HEK293T (cell line): ENCODE data around the gene DSCAM.

Experiments used
- CTCF ChIA-PET: fragments of 350-600 bp; formaldehyde crosslinking; extraction: SDS; loops from one replicate; lab custom pipeline; 2021; ENCODE audit warnings: antibody characterized with exemption, inconsistent platforms; lab: Yijun Ruan, JAX
- POLR2A ChIA-PET: fragments of 350-600 bp; formaldehyde crosslinking; extraction: SDS; loops from one replicate; lab custom pipeline; 2020; ENCODE audit warnings: antibody characterized with exemption, inconsistent platforms; lab: Yijun Ruan, JAX
- DNase-seq: peaks from one replicate; pipeline ENCODE4 v3.0.0; 2012; ENCODE audit warnings: mixed read lengths; ENCODE audit errors: extremely low spot score
- ARNT ChIP-seq: fragments of 450-650 bp; IDR thresholded peaks from 2 replicates; pipeline ENCODE4 v1.6.1; 2017; ENCODE audit warnings: mild to moderate bottlenecking
- BHLHE40 ChIP-seq: fragments of 450-650 bp; IDR thresholded peaks from 2 replicates; pipeline ENCODE4 v1.6.1; 2016; ENCODE audit warnings: mild to moderate bottlenecking, moderate library complexity, borderline replicate concordance
- CTBP1 ChIP-seq: fragments of 450-650 bp; IDR thresholded peaks from 2 replicates; pipeline ENCODE4 v1.6.1; 2016; ENCODE audit warnings: borderline replicate concordance
- ELF4 ChIP-seq: fragments of 450-650 bp; IDR thresholded peaks from 2 replicates; pipeline ENCODE4 v1.6.1; 2017; ENCODE audit warnings: antibody characterized with exemption
- FOXA1 ChIP-seq: fragments of 450-650 bp; IDR thresholded peaks from 2 replicates; pipeline ENCODE4 v1.6.1; 2016; ENCODE audit warnings: mild to moderate bottlenecking
- FOXK2 ChIP-seq: fragments of 450-650 bp; IDR thresholded peaks from 2 replicates; pipeline ENCODE4 v1.6.1; 2016; ENCODE audit warnings: mild to moderate bottlenecking
- FOXM1 ChIP-seq: fragments of 450-650 bp; IDR thresholded peaks from 2 replicates; pipeline ENCODE4 v1.6.1; 2017; ENCODE audit warnings: mild to moderate bottlenecking, borderline replicate concordance
- HDGF ChIP-seq: fragments of 450-650 bp; IDR thresholded peaks from 2 replicates; pipeline ENCODE4 v1.6.1; 2017; ENCODE audit warnings: antibody characterized with exemption, borderline replicate concordance
- L3MBTL2 ChIP-seq: fragments of 450-650 bp; conservative IDR thresholded peaks from 2 replicates; pipeline ENCODE4 v1.6.1; 2016; ENCODE audit warnings: mild to moderate bottlenecking
- LEF1 ChIP-seq: fragments of 450-650 bp; IDR thresholded peaks from 2 replicates; pipeline ENCODE4 v1.6.1; 2017; ENCODE audit warnings: mild to moderate bottlenecking, borderline replicate concordance
- NFRKB ChIP-seq: fragments of 450-650 bp; IDR thresholded peaks from 2 replicates; pipeline ENCODE4 v1.6.1; 2016; ENCODE audit warnings: mild to moderate bottlenecking, moderate library complexity
- SP1 ChIP-seq: fragments of 450-650 bp; IDR thresholded peaks from 2 replicates; pipeline ENCODE4 v1.6.1; 2017
- SUZ12 ChIP-seq: fragments of 450-650 bp; IDR thresholded peaks from 2 replicates; pipeline ENCODE4 v1.6.1; 2016; ENCODE audit warnings: mild to moderate bottlenecking
- TARDBP ChIP-seq: fragments of 450-650 bp; IDR thresholded peaks from 2 replicates; pipeline ENCODE4 v1.6.1; 2016
- ZNF384 ChIP-seq: fragments of 450-650 bp; IDR thresholded peaks from 2 replicates; pipeline ENCODE4 v1.6.1; 2016
- TF ChIP-seq, protein P1 (sequence below): fragments of 450-650 bp; IDR thresholded peaks from 2 replicates; pipeline ENCODE4 v1.6.1; 2016

Gene DSCAM

DNA sequence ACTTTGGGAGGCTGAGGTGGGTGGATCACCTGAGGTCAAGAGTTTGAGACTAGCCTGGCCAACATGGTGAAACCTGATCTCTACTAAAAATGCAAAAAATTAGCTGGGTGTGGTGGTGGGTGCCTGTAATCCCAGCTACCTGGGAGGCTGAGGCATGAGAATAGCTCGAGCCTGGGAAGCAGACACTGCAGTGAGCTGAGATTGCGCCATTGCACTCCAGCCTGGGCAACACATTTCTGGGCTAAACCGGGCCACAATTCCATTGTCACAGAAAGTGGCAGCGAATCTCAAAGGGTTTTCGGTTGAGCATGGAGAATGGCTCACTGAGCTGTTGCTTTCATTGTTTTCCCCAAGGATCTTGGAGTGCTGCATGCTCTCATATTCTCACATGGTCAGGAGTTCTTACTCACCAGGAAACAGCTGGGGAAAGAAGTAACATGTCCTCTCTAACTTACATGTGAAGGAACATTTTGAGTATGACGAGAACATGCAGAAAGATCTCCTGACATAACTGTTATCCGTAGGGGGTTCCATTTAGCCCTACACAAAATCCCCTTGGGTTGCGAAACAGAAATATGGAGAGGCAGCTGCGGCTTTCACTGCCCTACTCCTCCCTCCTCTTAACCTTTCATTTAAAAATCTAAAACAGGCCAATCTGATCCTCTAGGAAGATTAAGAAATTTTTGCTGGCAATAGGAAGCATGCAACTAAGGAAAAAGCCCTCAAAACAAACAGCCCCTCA lies 638.6 kb downstream of the DSCAM start:
- POLR2A ChIA-PET, result no interaction called here
- CTCF ChIA-PET, result no interaction called here
- no peak for DNase-seq
- TF ChIP-seq L3MBTL2 (no peak), SUZ12 (no peak), FOXA1 (no peak), ARNT (no peak), FOXM1 (no peak)

GRCh38 chr21:40200946-40201345 lies 646.0 kb downstream of the DSCAM start:
- TF ChIP-seq TARDBP (no peak), SUZ12 (no peak), NFRKB (no peak)
- ChIA-PET CTCF (no interaction called here), POLR2A (no interaction called here)
- DNase-seq, result no peak

DNA sequence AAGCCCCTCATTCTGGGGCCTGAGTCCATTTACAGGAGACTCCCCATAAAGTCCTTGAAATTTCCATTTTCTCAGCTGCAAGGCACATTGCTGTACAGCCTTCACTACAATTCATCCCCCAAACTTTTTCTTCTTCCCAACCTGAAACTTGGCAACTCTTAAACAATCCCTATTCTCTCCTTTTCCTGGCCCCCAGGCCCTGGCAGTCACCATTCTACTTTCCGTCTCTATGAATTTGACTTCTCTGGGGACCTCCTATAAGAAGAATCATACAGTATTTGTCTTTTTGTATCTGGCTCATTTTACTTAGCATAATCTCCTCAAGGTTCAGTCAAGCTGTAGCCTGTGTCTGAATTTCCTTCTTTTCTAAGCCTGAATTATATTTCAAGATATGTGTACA lies 646.8 kb downstream of the DSCAM start:
- TF ChIP-seq ELF4 (no peak), ZNF384 (no peak), HDGF (no peak), SP1 (no peak), NFRKB (no peak), SUZ12 (no peak), CTBP1 (no peak), FOXM1 (no peak), L3MBTL2 (no peak), BHLHE40 (no peak), FOXK2 (no peak), TARDBP (no peak), ARNT (no peak), FOXA1 (no peak), LEF1 (no peak)
- TF ChIP-seq, protein P1, sequence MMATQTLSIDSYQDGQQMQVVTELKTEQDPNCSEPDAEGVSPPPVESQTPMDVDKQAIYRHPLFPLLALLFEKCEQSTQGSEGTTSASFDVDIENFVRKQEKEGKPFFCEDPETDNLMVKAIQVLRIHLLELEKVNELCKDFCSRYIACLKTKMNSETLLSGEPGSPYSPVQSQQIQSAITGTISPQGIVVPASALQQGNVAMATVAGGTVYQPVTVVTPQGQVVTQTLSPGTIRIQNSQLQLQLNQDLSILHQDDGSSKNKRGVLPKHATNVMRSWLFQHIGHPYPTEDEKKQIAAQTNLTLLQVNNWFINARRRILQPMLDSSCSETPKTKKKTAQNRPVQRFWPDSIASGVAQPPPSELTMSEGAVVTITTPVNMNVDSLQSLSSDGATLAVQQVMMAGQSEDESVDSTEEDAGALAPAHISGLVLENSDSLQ, result no peak
- POLR2A ChIA-PET, result no interaction called here
- DNase-seq, result no peak
- CTCF ChIA-PET, result no interaction called here

DNA sequence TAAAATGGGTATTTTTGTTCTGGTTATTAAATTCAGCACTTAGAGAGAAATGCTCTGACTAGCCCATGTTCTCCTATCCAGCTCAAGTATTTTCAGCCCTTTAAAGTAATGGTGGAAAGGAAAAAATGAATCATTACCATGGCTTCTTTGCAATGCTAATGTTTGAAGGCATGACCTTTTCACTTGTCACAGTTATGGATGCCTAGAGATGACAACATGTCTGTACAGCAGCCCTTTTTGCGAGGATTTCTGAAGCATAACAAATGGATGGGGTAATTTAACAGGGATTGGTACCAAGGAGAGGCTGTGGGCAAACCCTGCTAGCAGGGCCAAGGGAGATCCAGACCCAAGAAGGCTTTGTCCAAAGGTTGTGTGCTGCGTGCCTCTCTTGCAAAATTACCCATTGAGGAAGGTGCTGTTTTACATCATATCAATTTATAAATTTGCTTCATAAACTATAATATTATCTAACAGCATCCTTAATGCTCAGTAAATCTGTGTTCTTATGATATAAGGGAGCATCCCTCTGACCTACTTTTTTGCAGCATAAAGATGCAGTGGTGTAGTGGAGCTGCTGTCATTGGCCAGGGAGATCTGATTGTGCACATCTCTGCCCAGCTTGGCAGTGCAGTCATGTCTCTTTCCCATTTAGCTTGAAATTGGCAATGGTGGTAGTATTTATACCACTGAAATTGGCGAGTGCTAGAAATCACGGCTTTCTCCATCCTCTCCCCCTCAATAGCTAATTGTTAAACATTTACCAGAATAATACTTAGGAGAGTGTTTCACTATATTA lies 652.6 kb downstream of the DSCAM start:
- no peak for TF ChIP-seq HDGF
- TF ChIP-seq ELF4, result no peak
- no peak for TF ChIP-seq LEF1
- no peak for TF ChIP-seq FOXM1
- TF ChIP-seq CTBP1, result no peak
- no peak for TF ChIP-seq SP1
- TF ChIP-seq FOXK2, result no peak
- no peak for TF ChIP-seq TARDBP
- TF ChIP-seq L3MBTL2, result no peak
- no peak for TF ChIP-seq ARNT
- no peak for TF ChIP-seq FOXA1
- TF ChIP-seq NFRKB, result no peak
- no peak for TF ChIP-seq BHLHE40
- TF ChIP-seq, protein P1, result no peak
- no peak for TF ChIP-seq SUZ12
- no peak for TF ChIP-seq ZNF384
- CTCF ChIA-PET, result no interaction called here
- POLR2A ChIA-PET, result no interaction called here
- no peak for DNase-seq

DNA sequence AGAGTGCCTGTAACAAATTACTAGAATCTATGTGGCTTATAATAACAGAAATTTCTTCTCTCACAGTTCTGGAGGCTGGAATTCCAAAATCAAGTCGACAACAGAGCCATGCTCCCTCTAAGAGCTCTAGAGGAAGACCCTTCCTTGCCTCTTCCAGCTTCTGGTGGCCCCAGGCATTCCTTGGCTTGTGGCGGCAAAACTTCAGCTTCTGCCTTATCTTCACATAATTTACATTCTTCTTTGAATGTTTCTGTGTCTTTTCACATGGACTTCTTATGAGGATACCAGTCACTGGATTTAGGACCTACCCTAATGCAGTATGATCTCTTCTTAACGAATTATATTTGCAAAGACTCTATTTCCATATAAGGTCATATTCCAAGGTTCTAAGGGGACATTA lies 655.3 kb downstream of the DSCAM start:
- ChIA-PET CTCF (no interaction called here), POLR2A (no interaction called here)
- no peak for DNase-seq
- TF ChIP-seq FOXK2 (no peak), FOXM1 (no peak), ZNF384 (no peak), ELF4 (no peak), FOXA1 (no peak), SP1 (no peak), HDGF (no peak), TARDBP (no peak), LEF1 (no peak), L3MBTL2 (no peak), NFRKB (no peak), CTBP1 (no peak)

DNA sequence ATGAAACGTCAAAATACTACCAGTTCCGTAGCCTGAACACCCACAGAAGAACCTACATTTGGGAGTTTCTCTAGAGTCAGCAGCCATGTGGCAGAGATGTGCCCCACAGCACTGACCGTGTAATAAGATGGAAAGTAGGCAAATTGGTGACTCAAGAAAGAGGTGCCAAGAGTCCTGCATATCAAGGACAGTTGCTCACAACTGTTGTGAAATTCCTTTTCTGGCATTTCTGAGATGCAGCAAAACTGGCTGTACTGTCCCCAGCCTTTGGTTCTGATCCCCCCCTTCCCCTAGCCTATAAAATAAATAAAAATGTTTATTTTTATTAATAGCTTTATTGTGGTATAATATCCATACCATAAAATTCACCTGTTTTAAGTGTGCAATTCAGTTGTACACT lies 655.8 kb downstream of the DSCAM start:
- DNase-seq, result no peak
- ChIA-PET POLR2A (no interaction called here), CTCF (no interaction called here)
- TF ChIP-seq, protein P1, result no peak
- no peak for TF ChIP-seq ARNT
- no peak for TF ChIP-seq SUZ12
- TF ChIP-seq FOXA1, result no peak
- no peak for TF ChIP-seq LEF1
- TF ChIP-seq BHLHE40, result no peak
- TF ChIP-seq ELF4, result no peak
- no peak for TF ChIP-seq L3MBTL2
- TF ChIP-seq TARDBP, result no peak
- no peak for TF ChIP-seq HDGF
- TF ChIP-seq NFRKB, result no peak
- TF ChIP-seq CTBP1, result no peak
- no peak for TF ChIP-seq FOXK2
- no peak for TF ChIP-seq SP1
